NCI-H82 (cell line): Measurements from ENCODE around the gene GATA3.

Experiments used
- DNase-seq: peaks from one replicate; lab custom pipeline; 2025; lab: John Stamatoyannopoulos, UW

Gene GATA3

DNA sequence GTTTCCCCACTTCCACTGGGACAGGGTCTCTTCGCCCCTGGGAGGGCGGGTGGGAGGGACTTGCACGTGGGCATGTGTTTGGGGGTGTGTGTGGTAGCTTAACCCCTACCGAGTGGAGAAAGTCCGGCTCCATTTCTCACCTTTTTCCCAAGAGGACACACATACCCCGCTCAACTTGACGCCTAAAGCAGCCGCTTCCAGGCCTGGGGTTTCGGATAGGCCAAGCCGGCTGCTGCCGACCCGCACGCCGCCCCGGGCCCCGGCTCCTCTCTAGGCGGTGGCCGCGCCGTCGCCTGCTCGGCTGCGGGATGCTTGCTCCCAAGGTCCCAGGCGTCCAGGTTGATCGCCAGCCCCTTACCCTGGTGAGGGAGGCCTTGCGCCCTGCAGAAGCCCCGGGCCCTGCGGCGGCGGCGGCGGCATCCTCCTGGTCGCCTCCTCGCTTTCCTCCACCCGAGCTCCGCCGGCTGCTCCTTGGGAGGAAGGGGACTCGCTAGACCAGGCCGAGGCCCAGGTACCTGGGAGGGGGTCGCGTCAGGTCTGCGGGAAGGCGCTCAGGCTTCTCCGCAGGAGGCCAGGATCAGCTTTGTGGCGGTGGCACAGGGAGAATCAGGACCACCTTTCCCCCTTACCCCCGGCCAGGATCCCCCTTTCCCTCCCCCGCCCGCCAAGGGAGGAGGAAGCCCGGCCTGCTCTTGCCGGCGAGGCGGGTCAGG is 3.2 kb upstream of the GATA3 start:
- DNase-seq = no peak

DNA sequence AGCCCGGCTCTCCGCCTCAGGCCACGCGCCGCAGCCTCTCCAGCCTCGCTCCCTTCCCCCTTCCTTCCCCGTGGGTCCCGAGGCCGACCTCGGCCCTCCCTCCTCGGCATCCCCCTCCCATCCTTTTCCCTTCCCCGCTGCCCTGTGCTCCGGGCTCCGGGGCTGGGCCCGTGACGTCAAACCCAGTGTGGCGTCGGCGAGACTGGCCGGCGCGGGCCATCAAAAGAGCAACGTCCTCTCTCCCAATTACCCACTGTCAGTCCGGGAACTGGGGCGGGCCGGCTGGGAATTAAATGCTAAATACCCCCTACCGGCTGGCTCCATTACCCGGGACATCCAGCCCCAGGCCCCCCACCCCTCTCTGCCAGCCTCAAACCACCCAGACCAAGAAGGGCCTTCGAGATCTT is 2.6 kb upstream of the GATA3 start:
- no peak for DNase-seq

DNA sequence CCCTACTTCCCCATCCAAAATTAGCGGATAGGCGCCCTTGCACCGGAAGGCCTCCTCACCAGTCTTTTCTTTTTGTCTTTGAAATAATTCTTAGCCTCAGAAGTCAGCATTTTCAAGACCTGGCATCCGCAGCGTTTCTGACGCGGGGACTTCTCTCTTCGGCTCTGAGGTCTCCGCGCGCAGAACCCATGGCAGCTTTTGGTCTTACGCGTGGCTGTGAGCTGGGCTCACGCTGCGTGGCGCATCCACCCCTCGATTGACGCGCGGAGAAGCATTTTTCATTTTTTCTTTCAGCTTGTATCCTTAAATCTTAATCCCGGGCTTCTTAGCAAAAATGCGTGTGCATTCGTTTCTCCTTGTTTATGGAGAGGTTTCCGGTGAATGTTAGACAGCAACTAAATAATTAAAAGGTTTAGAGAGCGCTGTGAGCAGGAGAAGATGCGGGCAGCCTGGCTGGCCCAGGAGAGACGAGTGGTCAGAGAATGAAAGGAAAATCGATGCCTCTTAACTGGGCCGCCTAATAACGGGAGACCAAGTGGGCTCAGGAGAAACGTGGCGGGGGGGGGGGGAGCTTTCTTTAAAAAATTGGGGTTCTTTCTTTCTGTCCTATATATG is 2.0 kb upstream of the GATA3 start:
- no peak for DNase-seq

DNA sequence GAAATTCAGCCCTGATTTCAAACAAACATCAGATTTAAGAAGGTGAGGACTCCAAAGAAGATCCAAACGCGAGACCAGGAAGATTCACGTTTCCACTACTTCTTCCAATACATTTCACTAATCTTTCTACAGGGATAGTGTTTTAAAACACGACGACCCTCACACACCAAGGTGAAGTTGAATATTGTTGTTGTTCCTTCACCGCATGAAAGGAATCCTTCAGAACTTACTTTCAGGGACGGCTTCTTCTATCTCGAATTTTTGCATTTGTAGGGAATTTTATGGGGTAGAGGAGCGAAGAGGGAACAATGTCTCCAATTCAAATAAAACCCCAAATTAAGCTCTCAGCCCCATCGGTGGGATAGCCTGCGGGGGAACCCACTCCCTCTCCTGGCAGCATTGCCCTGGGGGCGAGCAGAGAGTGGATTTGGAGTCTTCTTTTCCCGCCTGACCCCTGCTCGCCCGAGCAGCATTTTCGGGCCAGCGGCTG is 1.5 kb upstream of the GATA3 start:
- DNase-seq = no peak

DNA sequence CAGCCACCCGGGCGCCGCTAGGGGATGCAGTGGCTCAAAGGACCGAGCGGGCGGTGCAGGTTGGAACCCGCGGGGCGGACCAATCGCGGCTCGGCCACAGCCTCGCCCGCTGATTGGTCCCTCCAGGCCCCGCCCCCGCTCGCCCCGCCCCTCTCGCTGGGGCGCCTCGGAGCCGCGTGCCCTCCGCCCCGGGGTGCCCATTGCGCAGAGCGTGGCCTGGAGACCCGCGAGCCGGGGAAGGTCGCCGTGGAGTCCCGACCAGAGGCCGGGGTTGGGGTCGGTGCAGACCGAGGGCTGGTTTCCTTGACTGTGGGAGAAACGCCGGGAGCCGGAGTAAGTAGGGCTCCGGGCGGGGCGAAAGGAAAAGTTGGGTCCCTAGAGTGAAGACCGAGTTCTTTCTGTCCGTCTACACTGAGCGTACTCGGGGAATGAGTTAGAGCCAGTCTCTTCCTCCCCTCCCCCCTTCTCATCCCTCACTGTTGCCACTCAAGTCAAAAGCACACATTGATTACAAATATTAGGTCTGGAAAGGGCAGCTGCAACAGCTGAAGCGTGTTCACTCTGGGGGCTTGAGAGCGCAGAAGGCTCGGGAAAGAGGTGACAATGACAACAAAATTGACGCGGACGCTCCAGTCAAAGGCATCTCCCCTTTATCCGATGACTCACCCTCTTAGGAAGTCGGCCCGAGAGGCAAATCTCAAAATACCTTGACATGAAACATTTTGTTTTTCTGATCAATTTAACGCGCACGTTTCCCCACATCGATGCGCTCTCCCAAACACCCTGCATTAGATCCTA is 843 bp upstream of the GATA3 start:
- DNase-seq = peak; percentile 88

DNA sequence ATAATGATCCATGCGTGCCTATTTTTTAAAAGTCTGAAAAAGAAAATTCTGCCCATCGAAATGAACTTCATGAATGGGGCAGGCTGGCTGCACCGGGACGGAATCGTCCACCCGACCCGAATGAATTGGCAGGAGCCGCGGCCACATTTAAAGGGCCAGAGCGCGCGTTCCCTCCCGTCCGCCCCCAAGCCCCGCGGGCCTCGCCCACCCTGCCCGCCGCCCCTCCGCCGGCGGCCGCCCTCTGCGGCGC is 319 bp upstream of the GATA3 start:
- DNase-seq = no peak

DNA sequence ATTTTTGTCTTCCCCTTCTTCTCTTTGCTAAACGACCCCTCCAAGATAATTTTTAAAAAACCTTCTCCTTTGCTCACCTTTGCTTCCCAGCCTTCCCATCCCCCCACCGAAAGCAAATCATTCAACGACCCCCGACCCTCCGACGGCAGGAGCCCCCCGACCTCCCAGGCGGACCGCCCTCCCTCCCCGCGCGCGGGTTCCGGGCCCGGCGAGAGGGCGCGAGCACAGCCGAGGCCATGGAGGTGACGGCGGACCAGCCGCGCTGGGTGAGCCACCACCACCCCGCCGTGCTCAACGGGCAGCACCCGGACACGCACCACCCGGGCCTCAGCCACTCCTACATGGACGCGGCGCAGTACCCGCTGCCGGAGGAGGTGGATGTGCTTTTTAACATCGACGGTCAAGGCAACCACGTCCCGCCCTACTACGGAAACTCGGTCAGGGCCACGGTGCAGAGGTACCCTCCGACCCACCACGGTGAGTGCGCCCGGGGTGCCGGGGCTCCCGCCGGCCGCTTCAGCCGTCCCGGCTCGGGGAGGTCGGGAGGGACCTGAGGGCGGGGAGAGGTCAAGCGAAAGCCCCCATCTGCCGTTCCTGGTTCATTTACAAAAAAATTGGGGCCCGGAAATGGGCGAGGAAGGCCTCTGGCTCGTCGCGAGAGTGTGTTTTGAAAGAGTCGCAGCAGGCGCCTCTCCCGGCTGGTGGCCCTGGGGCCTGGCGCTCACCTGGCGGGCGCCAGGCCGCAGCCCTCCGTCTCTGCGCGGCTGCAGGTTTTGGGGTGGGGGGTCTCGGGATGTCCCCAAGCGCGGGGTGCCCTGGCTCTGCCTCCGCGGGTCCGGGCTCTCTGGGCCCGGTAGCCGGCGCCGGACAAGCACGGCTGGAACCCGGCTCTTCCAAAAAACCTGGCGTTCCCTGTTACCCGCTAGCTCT is 1.2 kb downstream of the GATA3 start:
- no peak for DNase-seq

DNA sequence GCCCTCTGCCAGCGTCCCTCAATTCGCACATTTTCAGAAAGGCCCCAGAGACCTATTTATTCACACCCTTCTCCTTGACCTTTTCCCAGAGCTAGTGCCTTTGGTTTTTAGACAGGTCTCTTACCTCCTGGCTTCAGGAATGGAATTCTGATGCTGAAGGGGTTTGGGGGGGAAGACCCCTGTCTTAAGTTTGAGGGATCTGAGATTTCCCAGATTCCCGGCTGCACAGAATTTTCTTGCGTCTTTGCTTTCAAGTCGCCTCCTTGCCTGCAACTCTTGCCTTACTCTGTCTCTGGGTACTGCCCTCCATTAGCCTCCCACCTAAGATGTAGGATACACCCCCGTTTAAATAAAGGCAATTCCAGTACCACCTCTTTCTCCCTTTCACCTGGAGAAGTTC is 1.9 kb downstream of the GATA3 start:
- DNase-seq = no peak

DNA sequence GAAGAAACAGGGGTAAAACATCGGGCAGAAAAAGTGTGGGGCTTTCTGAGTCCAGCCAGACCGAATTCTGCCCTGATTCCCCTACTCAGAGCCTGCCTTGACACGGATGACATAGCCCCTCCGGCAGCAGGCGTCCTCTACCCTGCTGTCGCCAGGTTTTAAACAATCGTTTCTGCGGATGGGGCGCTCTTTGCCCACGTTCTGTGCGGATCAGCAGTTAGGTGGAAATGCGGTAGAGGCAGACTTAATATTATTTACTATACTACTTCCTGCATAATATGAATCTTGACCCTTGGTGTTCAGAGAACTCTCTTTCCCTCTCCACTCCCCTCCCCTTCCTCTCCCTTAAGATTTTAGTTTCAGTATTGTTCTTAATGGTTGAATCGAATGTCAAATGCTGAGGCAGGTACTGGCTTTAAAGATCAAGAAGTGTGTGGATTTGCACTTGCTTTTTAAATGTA is 2.4 kb downstream of the GATA3 start:
- no peak for DNase-seq

DNA sequence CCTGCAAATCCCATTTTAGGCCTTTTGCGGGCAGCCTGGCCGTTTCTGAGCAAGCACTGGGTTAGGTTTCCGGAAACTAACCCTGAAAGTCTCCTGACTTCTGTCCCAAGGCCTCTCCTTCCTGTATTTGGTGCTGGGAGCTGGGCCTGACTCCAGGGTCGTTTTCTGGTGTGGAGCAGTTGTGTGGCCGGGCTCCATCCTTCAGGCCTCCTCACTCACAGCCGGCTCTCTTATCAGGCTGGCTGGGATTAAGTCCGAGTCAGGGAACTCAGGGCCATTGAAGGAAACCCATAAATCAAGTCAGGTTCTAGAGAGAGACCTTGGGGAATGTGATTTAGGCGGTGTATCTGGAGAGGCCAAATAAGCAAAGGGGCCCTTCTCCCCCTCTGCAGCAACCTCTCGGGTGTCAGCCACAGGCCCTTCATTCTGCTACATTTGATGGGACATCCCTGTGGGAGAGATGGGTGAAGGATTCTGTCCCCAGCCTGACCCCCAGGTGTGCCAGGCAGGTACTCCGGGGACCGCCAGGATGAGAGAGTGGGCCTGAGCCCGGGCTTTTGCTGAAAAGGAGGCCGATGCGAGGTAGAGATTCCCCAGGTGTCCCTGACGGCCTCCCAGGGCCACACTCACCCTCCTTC is 3.3 kb downstream of the GATA3 start:
- no peak for DNase-seq

DNA sequence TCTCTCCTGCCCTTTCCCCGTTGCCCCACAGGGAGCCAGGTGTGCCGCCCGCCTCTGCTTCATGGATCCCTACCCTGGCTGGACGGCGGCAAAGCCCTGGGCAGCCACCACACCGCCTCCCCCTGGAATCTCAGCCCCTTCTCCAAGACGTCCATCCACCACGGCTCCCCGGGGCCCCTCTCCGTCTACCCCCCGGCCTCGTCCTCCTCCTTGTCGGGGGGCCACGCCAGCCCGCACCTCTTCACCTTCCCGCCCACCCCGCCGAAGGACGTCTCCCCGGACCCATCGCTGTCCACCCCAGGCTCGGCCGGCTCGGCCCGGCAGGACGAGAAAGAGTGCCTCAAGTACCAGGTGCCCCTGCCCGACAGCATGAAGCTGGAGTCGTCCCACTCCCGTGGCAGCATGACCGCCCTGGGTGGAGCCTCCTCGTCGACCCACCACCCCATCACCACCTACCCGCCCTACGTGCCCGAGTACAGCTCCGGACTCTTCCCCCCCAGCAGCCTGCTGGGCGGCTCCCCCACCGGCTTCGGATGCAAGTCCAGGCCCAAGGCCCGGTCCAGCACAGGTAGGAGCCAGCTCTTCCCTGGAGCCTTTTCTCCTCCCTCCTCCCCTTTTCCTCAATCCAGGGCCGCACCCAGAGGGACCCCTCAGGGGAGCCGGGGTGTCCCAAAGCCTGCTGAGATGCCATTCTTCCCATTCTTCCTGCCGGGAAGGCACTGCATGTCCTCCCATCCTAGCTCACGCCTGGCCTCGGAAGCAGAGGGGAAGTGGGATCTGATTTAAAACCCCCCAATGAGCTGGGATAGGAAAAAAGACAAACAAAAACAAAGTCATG is 4.0 kb downstream of the GATA3 start:
- no peak for DNase-seq

DNA sequence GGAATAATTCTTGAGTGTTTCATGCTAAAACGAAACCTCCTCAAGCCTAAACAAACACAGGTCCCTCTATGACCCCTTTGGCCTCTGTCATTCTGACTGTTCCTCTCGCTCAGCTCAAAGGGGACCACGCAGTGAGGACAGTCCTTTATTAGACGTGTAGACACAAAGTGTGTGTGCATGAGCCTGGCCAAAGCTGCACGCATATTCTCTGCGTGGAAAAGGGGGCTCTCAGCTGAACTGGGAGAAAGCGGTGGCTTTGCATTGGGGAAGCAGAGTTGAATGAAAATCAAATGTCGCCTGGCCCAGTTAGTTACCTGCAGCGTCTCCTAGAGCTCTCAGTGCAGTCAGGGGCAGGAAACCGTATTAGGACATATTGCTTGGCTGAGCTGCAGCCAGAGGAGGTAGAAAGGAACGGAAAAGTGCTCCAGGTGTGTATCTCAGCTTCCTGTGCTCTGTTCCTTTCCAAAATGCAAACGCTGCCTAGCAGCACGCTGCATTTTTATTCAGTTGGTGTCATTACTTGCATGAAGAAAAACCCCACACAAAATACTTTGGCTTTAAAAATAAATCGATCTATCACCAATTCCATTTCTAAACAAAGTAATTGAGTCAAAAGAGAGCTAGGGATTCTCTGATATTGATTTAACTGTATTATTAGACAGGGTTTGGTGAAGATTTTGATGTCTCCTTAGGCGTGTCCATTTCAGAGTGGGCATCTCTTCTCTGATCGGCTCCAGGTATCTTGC is 4.9 kb downstream of the GATA3 start:
- no peak for DNase-seq

DNA sequence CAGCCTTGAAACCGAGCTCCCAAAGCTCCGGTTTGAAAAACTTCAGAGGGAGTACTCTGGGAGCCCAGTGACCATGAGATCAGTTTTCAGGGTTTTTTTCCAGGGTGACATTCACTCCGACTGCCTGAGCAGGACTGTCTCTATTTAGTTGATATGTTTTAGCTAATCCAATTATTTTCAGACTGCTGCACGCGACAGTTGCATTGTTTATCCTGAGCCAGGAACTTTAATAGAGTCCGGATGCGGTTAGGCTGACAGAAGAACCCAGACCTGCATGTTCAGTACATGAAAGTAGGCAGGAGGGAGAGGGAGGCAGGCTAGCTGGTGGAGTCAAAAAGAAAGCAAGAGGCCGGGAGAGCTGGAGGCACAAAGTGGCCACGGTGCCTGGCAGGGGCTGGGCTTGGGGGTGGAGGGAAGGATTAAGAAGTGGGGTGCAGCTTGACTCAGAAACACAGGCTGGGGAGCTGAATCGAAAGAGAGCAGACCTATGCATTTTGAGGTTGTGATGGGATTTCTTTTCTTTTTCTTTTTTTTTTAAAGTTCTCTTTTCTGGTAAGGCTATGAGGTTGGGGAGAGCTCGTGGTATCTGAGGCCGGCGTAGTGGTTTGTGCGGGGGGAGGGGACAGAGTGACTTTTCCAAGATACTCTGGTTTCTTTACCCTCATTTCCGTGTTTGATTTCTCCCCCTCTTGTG is 5.7 kb downstream of the GATA3 start:
- DNase-seq = peak; percentile 42

DNA sequence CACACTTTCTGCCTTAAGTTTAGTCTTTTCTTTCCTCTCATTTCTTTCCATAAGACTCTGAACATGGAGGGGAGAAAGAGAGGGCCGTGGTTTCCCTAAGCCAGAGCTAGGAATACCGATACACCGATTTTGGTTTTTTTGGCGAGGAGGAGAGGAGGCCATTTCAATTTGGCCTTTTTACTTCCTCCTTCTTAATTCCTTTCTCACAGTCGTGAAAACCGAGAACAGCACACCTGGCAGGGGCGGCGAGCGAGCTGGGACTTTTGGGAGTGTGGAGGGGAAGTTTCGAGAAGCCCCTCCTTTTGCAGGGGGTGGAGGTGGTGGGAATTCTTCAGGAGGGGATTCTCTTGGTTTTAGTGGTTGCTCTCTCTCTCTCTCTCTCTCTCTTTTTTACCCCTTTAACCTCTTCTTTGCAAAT is 6.2 kb downstream of the GATA3 start:
- DNase-seq = no peak

DNA sequence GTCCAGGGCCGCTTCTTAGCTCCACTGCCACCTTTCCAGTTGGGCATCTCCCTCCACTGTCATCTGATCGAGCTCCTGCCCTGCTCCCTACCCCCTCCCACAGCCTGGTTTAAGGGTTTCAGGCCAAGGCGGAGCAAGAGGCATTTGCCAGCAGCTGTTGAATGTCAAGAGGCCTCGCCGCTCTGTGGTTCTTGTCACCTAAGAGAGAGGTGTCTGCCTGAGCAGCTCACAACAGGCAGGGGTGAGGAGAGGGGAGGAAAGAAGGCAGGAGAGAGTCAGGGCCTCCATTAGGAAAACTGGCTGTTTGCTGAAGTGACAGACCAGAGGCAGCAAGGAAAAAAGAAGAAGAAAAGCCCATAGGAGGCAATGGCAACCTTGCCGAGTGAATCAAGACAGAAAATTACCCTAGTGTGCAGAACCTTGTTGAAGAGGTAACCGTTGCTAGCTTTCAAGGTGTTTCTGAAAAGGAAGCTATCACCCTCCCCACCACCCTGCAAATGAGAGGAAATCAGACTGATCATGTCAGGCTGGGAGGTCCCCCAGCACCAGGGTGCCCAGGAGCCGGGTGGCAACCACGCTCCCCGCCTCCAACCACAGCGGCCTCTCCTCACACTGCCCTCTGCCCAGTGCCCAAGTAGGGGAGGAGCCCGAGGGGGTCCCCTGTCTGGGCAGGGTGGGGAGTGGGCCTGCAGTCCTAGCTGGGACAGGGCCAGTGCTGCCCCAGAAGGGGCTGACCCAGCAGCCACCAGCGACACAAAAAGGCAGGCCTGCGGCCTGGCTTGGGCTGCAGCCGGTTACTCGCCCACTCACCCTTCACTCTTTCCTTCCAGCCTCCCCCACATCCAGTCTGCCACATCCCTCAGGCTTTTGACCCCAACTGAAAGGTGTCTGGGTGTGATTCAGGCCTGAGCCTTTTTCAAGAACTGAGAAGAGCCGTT is 7.1 kb downstream of the GATA3 start:
- DNase-seq = no peak

DNA sequence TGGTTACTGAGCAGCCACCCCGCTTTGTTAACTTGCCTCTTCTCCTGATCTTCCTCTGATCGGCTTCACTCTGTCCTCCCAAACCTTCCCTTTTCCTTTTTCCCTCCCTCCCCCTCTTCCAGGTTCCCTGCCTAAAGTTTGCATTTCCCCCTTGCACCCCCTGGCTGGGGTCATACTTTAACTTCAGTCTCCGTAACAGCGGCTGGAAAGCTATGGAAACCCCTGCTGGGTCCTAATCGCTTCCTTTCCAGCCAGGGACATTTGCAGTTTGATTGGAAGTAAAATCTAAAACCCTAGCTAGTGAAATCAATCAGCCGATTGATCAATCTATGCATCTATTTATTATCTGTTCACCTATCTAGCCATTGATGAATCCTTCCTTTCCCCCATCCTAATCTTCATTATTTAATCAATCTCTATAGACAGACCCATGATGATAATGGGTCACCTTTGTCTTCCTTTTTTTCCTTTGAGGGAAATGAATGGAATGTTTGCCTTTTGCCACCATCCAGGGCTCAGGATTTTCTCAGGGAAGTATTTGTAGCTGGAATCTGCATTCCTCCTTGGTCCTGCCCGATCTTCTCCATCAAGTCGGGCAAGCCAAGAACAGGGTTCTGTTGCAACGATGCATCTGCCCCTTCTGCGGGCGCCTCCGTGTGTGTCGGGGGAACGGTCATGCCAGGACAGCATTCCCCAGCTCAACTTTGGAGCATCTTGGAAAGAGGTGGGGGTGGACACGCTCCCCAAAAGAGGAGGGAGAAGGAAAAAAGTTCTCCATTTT is 8.8 kb downstream of the GATA3 start:
- DNase-seq = no peak

DNA sequence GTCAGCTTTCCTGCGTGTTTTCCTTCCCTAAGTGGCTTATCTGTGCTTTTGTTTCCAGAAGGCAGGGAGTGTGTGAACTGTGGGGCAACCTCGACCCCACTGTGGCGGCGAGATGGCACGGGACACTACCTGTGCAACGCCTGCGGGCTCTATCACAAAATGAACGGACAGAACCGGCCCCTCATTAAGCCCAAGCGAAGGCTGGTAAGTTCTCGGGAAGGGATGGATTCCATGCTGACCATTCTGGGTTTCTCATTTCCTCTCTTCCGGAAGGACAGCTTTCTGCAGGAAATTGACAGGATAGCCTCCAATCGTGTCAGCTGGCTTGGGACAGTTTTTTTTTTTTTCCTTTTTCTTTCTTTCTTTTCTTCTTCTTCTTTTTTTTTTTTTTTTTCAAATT is 9.4 kb downstream of the GATA3 start:
- no peak for DNase-seq
